Neural crest cell (in vitro differentiated cells): ENCODE measurements around the gene ONECUT1. TPM values are rescaled to one million over a fixed set of nuclear protein-coding genes. Genes with fewer than 3 reads are reported as not detected.

Experiments
- DNase-seq: peaks from one replicate; pipeline ENCODE4 v3.0.0; 2021; ENCODE audit warnings: low read depth, mixed read lengths, low spot score
- H3K27ac Mint-ChIP-seq: one replicate; pipeline ENCODE4 v1.8.0; 2021; ENCODE audit warnings: mild to moderate bottlenecking, mixed read lengths; ENCODE audit not compliant: unreplicated experiment
- H3K27me3 Mint-ChIP-seq: 2 replicates; pipeline ENCODE4 v1.8.0; 2021; ENCODE audit warnings: low read depth, mild to moderate bottlenecking, mixed read lengths
- H3K36me3 Mint-ChIP-seq: 2 replicates; pipeline ENCODE4 v1.8.0; 2021; ENCODE audit warnings: low read depth, mild to moderate bottlenecking, mixed read lengths
- H3K4me1 Mint-ChIP-seq: 2 replicates; pipeline ENCODE4 v1.8.0; 2021; ENCODE audit warnings: mixed read lengths
- H3K4me3 Mint-ChIP-seq: one replicate; pipeline ENCODE4 v1.8.0; 2021; ENCODE audit warnings: mild to moderate bottlenecking, mixed read lengths
- H3K9me3 Mint-ChIP-seq: 2 replicates; pipeline ENCODE4 v1.8.0; 2021; ENCODE audit warnings: mixed read lengths
- CTCF ChIP-seq: fragments of 200-600 bp; sonication (generic); conservative IDR thresholded peaks from 2 replicates; pipeline ENCODE4 v1.5.0; 2021; ENCODE audit warnings: antibody characterized with exemption, mild to moderate bottlenecking
- total RNA-seq: library from RNA; stranded (reverse); gene quantifications from 2 replicates; pipeline ENCODE4 v1.2.1, GENCODE V29; 2021

Gene ONECUT1
- total RNA-seq, 1 donor from 2014 or later: 41.6 TPM

DNA sequence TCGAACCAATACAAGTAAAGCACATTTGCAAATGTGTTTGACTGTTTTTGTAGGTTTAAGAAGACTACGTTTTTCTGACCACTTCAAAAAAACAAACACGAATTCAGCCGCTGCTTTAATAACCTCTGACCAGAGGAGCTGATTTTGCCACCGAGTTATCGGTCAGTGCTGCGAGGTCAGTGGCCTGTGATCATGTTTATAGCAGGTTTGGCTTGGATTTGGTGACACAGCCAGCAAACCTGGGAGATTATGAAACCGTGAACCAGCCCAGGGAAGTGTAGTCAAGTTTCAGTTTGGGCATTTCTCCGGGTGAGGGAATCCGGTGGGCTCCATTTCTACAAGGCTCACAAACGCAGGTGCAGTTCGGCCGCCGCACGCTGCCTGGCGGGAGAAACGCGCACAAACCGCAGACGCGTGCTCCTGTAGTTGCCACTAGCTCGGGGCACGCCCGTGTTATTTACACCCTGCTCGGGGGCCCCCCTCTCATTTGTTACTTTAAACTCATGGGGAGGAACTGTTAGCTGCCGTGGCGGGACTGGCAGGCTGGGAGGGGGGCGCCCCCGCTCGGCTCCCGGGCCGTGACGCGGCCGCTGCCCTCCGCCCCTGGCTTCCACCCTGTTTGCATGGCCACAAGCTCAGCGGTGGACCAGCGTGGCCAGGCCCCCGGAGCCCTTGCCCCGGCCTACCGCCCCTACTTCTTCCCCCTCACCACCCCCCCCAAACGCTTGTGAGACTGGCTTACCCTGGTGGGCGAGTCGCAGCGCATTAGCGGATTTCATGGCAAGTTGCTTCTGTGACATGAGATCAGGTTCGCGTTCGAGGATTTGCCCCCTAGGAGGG is 13.6 kb upstream of the ONECUT1 start:
- Mint-ChIP-seq H3K4me3 (peak overlapping the region; percentile 88), H3K27me3 (peaks cover 36% of the 10 kb centered on the region), H3K36me3 (peaks cover 3% of the 10 kb centered on the region), H3K9me3 (no peaks in the 10 kb centered on the region), H3K27ac (peak overlapping the region; percentile 28), H3K4me1 (peaks cover 57% of the 10 kb centered on the region)
- DNase-seq: no peak
- TF ChIP-seq CTCF: no peak

GRCh38 chr15:52803108-52803466 is 13.0 kb upstream of the ONECUT1 start:
- Mint-ChIP-seq H3K9me3 (no peaks in the 10 kb centered on the region), H3K27ac (peak overlapping the region; percentile 28), H3K27me3 (peaks cover 32% of the 10 kb centered on the region), H3K4me1 (peaks cover 57% of the 10 kb centered on the region), H3K36me3 (peaks cover 3% of the 10 kb centered on the region), H3K4me3 (peak overlapping the region; percentile 88)
- no peak for DNase-seq
- no peak for TF ChIP-seq CTCF

- H3K4me3 Mint-ChIP-seq: peak overlapping the region; percentile 88
- H3K27me3 Mint-ChIP-seq: peaks cover 32% of the 10 kb centered on the region
- peaks cover 3% of the 10 kb centered on the region for H3K36me3 Mint-ChIP-seq
- H3K27ac Mint-ChIP-seq: no peak overlapping the region
- no peaks in the 10 kb centered on the region for H3K9me3 Mint-ChIP-seq
- no peak for TF ChIP-seq CTCF
- H3K4me1 Mint-ChIP-seq: peaks cover 57% of the 10 kb centered on the region
- DNase-seq: no peak
Measured at GRCh38 chr15:52802110-52802509, 12.0 kb upstream of the ONECUT1 start.

DNA sequence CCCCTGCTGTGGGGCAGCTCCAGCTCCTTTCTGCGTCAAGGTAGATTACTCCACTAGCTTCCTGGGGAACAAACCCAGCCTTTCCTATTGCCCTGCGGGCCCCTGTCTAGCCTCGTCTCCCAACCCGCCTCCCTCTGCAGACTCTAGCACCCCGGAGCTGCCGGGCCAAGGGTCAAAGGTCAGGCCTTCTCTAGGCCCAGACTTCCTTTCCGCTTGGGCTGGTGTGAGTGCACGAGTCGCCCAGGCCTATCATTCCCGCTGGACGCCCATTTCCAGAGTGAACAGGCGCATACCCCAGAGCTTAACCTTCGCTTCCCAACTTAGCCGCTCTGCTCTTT is 11.6 kb upstream of the ONECUT1 start:
- Mint-ChIP-seq H3K36me3 (peaks cover 3% of the 10 kb centered on the region), H3K9me3 (no peaks in the 10 kb centered on the region), H3K4me3 (peak overlapping the region; percentile 88), H3K27ac (no peak overlapping the region), H3K4me1 (peaks cover 58% of the 10 kb centered on the region), H3K27me3 (peaks cover 32% of the 10 kb centered on the region)
- DNase-seq: no peak
- TF ChIP-seq CTCF: no peak

DNA sequence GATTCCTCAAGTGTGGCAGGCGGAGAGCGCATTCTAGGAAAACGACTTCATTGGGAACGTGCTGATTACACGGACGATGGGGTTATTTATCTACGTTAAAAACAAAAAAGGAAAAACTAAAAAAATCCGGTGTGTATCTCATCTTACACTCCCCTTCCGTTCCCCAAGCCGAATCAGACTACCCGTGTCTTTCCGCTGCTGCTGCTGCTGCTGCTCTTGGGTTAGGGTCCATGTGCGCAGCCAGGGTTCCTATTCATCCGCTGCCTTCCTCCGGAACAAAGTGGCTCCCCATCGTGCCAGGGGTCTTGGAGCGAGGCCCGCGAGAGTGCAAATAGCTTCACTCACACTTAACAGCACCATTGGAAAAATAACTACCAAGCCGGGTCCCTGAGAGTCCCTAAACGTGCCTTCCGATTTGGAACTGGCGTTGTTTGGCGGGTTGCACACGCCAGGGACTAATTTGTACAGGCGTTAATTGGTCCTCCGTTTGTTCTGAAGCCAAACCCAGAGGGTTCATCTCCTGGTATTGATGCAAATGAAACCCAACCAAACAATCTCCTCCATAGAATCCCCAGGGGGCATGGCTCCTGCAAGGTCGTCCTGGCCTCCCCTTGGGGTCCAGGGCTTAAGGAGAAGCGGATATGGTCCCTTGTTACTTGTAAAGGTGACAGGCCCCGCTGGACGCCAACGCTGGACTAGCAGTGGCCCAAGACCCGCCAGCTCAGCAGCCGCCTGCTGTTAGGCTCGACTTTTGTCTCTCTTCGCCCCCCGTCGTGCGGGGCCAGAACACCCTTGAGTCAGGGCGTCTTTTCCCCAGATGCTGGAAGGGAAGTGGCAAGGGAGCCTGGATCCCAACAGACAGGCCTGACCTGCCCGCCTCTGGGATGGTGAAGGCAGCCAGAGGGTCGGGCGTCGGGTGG is 11.0 kb upstream of the ONECUT1 start:
- H3K27ac Mint-ChIP-seq: peak overlapping the region; percentile 43
- peak overlapping the region; percentile 15 for H3K4me3 Mint-ChIP-seq
- H3K36me3 Mint-ChIP-seq: peaks cover 3% of the 10 kb centered on the region
- no peak for TF ChIP-seq CTCF
- H3K4me1 Mint-ChIP-seq: peaks cover 55% of the 10 kb centered on the region
- DNase-seq: no peak
- H3K27me3 Mint-ChIP-seq: peaks cover 28% of the 10 kb centered on the region
- H3K9me3 Mint-ChIP-seq: no peaks in the 10 kb centered on the region
